Kasumi-1 (cell line): ENCODE data around the gene FAM53B.

Experiments
- DNase-seq, 2 experiments: peaks; one replicate each; lab custom pipeline; 2025; lab: John Stamatoyannopoulos, UW

FAM53B gene

GRCh38 chr10:124742413-124743190 lies 1.6 kb downstream of the FAM53B start:
- peak; percentile 60 to 66 for DNase-seq

DNA sequence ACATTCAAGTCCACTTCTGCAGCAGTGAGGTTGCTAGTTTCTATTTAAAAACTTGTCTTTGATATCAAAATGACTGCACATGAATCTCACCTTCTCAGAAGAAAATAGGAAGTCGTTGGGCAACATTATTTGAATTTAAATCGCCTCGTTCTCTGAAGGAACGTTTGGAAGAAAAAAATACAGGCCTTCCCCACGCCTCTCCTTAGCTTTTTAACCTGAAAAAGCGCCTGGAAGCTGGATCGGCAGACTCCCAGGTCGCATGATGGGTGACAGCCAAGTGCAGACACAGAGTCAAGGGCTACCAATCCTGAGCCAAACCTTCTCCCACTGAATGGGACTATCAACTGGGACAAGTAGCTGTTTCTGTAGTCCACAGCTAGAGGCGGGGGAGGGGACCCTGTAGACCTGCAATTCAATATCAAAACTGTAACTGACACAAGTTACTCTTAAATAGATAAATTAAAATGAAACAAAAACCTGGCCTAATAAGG lies 2.2 kb downstream of the FAM53B start:
- peak in 1 of 2 experiments; percentile 32 for DNase-seq

- DNase-seq: peak; percentile 90 to 93
These were observed 2.8 kb downstream of the FAM53B start for GRCh38 chr10:124741281-124741921.

DNA sequence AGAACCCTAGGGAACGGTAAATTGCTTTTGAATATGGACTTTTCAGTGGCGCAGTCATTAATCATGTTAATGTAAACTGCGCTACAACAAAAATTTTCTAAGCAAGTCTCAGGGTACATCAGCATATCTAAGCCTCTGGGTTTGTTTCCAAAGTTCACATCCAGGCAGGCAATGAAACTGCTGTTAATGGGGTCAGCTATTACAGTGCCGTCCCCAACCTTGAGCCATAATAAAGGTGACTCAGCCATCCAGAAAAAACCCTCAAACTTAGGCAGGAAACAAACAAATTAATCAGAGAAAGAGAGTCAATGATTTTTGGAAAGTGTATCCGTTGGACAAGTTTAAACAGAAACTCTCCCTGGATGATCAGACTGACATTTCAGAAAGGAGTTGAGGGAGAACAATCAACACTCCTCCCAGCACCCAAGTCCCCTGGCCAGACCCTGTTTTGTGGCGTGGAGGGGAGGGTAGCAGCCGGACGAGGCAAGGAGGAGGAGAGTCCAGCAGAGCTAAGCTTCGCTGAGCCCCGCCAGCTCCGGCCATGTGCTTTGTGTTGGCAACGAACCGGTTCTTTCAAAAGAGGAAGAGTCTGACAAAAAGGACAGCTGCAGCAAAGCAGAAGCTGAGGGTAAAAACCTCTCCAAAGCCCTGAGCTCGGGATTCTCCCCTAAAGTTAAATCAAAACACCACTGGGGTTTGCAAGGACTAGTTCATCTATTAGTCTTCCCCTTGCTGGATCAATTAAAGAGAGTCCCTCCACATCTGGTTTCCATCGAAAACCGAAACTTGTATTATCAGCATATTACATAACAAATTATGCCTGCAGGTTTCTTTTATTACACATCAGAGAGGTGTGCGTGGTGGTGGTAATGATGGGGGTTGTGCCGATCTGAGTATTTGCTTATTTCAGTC lies 3.6 kb downstream of the FAM53B start:
- DNase-seq: peak; percentile 88 to 93

DNA sequence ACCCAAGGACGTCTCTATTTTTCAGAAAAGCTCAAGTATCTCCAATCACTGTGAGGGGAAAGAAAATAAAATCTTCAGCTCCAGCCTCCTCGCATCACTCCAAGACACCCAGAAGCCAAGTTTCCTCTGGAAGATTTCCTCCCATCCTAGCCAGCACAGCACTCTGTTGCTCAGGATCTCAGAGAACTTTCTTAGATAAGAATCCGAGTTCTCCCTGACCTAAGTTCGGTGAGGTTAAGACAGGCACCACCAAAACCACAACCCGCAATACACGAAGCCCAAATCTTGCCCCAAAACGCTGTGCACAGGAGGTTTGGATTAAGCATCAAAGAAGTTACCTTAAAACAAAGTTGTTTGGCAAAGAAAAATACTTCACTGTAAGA lies 4.2 kb downstream of the FAM53B start:
- no peak for DNase-seq

GRCh38 chr10:124739119-124739921 lies 4.9 kb downstream of the FAM53B start:
- no peak for DNase-seq

GRCh38 chr10:124738441-124738840 lies 5.7 kb downstream of the FAM53B start:
- DNase-seq: no peak

DNA sequence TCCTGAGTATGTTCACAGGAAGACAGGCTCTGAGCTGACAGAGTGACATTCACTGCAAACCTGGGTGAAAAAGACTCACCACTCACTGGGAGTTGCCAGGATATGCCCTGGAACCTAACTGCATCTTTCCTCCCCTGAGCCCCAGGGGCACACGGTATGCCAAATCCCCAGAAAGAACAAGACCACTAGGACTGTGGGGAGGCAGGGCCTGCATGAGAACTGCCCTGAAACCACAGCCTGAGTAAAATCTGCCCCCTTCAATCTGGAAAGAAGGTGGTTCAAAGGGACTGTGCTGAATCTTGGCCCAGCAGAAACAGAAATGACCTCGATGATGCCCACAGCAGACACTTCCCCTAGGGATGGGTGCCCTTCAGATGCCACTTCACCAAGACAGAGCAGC lies 6.5 kb downstream of the FAM53B start:
- no peak for DNase-seq

DNA sequence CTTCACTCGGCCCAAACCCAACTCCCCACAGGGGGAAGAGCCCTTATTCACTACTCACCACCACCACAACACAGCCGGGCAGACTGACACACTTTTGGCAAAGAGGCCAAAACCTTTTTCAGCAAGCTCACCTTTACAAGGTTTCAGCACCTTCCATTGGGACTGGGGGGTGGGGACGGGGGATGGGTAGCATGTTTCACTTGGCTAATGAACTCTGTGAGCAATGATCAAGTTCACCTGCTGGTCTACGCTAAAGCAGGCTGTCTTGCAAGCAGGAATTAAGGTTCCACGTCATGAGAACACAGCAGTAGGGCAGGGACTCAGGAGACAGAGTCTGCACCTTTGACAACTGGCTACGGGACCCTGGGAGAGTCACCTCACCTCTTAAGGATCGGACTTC lies 7.0 kb downstream of the FAM53B start:
- DNase-seq: no peak

GRCh38 chr10:124736491-124737136 lies 7.6 kb downstream of the FAM53B start:
- no peak for DNase-seq

DNA sequence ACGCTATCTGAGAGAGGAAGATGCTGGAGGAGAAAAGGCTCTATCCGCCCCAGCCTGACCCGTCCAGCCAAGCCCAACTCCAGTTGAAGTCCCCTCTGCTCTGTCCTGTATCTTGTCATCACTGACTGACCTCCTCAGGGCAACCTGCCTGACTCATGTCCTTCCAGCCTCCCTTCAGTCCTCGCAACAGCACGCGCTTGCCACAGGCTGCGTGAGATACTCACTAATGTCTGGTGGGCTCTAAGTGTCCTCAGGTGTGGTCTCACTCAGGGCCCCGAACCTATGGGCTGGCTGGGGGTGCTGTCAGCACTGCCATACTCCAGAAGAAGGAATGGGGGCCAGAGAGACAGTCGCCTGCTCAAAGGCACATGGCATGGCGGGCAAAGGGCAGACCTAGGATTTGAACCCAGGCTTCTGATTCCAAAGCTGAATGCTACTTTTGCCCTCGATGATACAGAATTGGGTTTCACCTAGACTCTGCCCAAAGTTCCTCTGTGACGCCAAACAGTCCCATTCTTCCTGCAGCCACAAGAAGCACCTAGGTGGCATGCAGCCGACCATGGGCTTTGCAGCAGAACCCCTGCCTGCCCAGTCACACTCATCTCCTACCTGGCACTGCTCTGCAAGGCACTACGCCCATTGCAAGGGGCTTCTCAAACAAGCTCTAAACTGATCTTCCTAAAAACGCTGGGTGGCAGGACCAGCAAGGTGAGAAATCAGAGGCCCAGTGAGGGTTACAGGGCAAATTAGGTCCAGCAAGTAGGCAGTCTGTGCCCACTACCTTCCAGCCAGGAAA lies 8.5 kb downstream of the FAM53B start:
- no peak for DNase-seq

DNA sequence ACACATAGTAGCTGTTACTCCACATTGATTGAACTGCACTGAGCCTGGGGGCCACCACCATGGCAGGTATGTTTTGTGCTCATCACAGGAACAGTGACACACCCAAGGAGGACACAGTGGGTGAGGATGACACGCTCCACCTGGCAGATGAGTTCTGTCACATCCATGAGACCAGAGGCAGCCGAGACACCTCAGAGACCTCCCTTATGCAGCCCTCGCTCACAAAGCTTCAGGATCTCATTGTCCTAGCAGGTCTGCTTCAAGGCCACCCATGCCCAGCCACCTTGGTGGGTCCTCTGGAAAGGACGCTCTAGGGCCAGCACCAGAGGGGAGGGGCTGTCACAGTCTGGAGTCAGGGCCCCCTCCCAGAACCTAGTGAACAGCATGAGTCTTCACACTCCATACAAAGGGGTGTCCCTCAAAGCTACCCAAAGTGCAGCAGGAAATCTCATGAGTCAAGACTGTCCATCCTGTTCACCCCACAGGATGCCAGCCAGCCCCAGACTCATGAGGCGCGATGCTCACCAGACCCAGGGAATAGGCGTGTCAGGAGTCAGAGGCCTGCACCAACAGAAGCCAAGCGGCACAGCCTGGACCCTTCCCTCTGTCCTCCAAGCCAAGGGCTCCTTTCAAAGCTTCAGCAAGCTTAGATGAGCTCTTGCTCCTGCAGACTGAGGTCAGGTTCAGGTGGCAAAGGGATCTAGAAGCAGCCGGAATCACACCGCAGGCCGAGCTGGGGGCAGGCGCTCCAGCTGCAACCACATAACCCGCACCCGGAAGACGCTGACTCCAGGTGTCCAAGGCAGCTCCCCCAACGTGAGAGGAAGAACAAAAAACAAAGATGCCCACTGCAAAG lies 9.6 kb downstream of the FAM53B start:
- DNase-seq: no peak

- DNase-seq: no peak
These were observed 10.5 kb downstream of the FAM53B start for GRCh38 chr10:124733571-124734245.

DNA sequence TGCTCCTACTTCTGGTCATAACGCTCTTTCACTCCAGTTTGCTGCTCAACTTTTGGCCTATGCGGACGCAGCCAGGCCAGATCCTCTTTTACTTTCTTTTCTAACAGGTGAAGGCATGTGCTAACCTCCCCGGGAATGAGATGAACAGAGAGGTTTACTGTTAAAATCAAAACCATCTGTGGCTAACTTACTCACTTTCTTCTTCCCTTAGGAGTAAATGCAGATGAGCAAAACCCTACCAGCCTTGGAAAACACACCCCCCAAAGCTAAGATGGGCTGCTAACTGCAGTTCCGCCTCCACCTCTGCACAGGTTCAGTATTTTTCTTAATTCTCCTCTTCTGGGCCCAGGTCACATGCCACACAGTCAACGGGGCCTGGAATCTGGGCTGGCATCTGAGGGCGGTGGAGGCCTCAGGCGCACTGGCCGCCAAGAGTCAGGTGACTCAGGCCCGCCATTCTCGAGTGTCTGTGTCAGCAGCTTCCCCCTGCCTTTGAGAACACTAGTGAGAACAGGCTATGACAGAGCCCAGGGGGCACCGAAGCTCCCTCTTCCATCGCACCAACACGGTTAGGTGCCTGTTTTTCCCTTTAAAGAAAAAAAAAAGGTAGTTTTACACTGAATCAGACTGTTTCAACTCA lies 11.1 kb downstream of the FAM53B start:
- DNase-seq: no peak

DNA sequence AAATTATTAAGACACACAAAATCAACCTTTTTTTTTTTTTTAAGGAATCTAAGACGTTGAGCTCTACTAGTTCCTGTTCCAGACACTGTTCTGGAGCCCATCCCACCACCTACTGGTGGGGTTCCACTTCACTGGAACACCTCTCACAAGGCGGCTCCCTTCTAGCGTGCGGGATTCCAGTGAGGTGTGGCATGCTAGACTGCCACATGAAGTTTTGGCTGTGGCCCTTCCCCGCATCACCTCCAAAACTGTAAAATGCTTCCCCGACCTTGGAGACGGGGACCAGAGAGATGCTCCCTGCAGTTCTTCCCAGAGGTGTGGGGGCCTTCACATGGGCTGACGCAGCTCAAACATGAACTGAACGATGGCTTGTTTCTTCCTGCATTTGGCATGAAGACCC lies 12.6 kb downstream of the FAM53B start:
- DNase-seq: no peak

DNA sequence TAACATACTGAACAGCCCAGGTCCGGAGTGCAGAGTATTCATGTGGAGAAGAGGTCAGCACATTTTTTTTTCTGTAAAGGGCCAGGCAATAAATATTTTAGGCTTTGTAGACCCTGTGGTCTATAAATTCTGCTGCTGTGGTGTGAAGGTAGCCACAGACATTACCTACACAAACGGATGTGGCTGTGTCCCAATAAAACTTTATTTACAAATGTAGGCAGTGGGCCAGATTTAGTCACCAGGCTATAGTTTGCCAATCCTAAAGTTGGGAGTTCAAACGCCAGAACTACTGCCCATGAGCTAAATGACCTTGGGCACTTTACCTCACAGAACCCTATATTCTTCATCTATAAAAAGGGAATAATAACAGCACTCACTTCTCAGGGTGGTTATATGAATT lies 13.4 kb downstream of the FAM53B start:
- DNase-seq: no peak

DNA sequence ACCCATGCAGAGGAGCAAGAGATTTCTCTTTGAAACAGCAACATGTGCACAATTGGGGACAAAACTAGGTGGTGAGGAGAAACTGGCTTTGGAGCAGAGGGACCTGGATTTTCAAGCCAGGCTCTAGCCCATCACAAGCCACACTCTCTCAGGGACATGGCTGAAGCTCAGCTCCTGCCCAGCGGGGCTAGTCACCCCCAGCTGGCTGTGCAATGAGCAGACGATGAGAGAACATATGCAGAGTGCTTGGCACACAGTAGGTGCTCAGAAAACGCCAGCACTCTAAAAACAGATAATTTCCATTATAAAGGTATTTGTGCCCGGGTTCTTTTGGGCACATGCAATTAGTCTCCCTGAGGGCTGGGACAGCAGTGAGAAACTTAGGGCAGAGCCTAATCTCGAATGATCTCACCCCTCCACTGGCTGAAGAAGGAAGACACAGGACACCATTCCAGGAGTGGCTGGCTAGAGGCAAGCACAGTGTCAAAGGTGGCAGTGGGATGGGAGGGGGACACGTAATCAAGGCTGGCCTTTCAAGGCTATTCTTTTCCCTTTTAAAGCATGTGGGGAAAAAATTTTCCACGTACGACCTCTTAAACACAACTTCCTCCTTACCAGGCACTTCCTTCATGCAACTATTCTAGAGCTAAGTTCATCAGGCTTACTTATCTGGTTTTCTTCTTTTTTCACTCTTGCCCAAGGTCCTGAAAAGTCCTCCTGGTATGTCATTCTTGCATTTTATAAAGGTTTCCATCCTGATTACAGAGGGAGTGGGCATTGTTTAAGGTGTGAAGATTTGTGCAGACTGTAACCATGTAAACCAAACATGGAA lies 15.1 kb downstream of the FAM53B start:
- peak; percentile 80 for DNase-seq
